Measurements from ENCODE around the gene FOXO1. TPM values are rescaled to one million over a fixed set of nuclear protein-coding genes. Genes with fewer than 3 reads are reported as not detected.

The FOXO1 gene
- total RNA-seq, 1 experiment from 2014 or later = 4.5 TPM

GRCh38 chr13:40600149-40600751 lies 66.2 kb downstream of the FOXO1 start:
- Histone ChIP-seq H3K27ac (no peak overlapping the region), H3K9me3 (replicated peaks) (no peaks in the 10 kb centered on the region)
- no peak for DNase-seq (ENCODE audit: low read depth in 1 of 2, low spot score in 2 of 2)

GRCh38 chr13:40599747-40600146 lies 66.7 kb downstream of the FOXO1 start:
- no peak for DNase-seq (ENCODE audit: low read depth in 1 of 2, low spot score in 2 of 2)
- H3K9me3 ChIP-seq (replicated peaks) = no peaks in the 10 kb centered on the region
- no peaks in the 10 kb centered on the region for H3K27me3 ChIP-seq (replicated peaks)
- H3K27ac ChIP-seq = no peak overlapping the region
- H3K4me3 ChIP-seq = no peak overlapping the region
- no peaks in the 10 kb centered on the region for H3K4me1 ChIP-seq (replicated peaks)
- H3K36me3 ChIP-seq = no peaks in the 10 kb centered on the region

More at GRCh38 chr13:40600149-40600751, 66.2 kb downstream of the FOXO1 start:
- Histone ChIP-seq H3K4me3 (no peak overlapping the region), H3K36me3 (no peaks in the 10 kb centered on the region), H3K27me3 (replicated peaks) (no peaks in the 10 kb centered on the region), H3K4me1 (replicated peaks) (no peaks in the 10 kb centered on the region)

GRCh38 chr13:40599124-40599523 lies 67.3 kb downstream of the FOXO1 start:
- H3K36me3 ChIP-seq = no peaks in the 10 kb centered on the region
- no peaks in the 10 kb centered on the region for H3K4me1 ChIP-seq (replicated peaks)
- no peak overlapping the region for H3K4me3 ChIP-seq
- DNase-seq (ENCODE audit: low read depth in 1 of 2, low spot score in 2 of 2) = no peak
- no peak overlapping the region for H3K27ac ChIP-seq
- H3K9me3 ChIP-seq (replicated peaks) = no peaks in the 10 kb centered on the region
- no peaks in the 10 kb centered on the region for H3K27me3 ChIP-seq (replicated peaks)

- Histone ChIP-seq H3K27ac (no peak overlapping the region), H3K9me3 (replicated peaks) (no peaks in the 10 kb centered on the region), H3K4me1 (replicated peaks) (no peaks in the 10 kb centered on the region), H3K27me3 (replicated peaks) (no peaks in the 10 kb centered on the region), H3K36me3 (no peaks in the 10 kb centered on the region), H3K4me3 (no peak overlapping the region)
- no peak for DNase-seq (ENCODE audit: low read depth in 1 of 2, low spot score in 2 of 2)
Observed at GRCh38 chr13:40598569-40598968, 67.9 kb downstream of the FOXO1 start.

GRCh38 chr13:40597735-40598365 lies 68.6 kb downstream of the FOXO1 start:
- Histone ChIP-seq H3K4me1 (replicated peaks) (no peaks in the 10 kb centered on the region), H3K9me3 (replicated peaks) (no peaks in the 10 kb centered on the region), H3K27ac (no peak overlapping the region), H3K27me3 (replicated peaks) (no peaks in the 10 kb centered on the region), H3K4me3 (no peak overlapping the region), H3K36me3 (no peaks in the 10 kb centered on the region)
- DNase-seq (ENCODE audit: low read depth in 1 of 2, low spot score in 2 of 2) = no peak

GRCh38 chr13:40596484-40596883 lies 70.0 kb downstream of the FOXO1 start:
- Histone ChIP-seq H3K27me3 (replicated peaks) (no peaks in the 10 kb centered on the region), H3K36me3 (no peaks in the 10 kb centered on the region), H3K27ac (no peak overlapping the region), H3K4me3 (no peak overlapping the region), H3K9me3 (replicated peaks) (no peaks in the 10 kb centered on the region), H3K4me1 (replicated peaks) (no peaks in the 10 kb centered on the region)
- no peak for DNase-seq (ENCODE audit: low read depth in 1 of 2, low spot score in 2 of 2)

- Histone ChIP-seq H3K4me3 (no peak overlapping the region), H3K9me3 (replicated peaks) (no peaks in the 10 kb centered on the region), H3K4me1 (replicated peaks) (no peaks in the 10 kb centered on the region), H3K36me3 (no peaks in the 10 kb centered on the region), H3K27me3 (replicated peaks) (no peaks in the 10 kb centered on the region), H3K27ac (no peak overlapping the region)
- DNase-seq (ENCODE audit: low read depth in 1 of 2, low spot score in 2 of 2) = no peak
Observed at GRCh38 chr13:40595693-40596092, 70.7 kb downstream of the FOXO1 start.

- Histone ChIP-seq H3K4me3 (no peak overlapping the region), H3K27ac (no peak overlapping the region), H3K4me1 (replicated peaks) (peaks cover 17% of the 10 kb centered on the region), H3K9me3 (replicated peaks) (no peaks in the 10 kb centered on the region), H3K27me3 (replicated peaks) (no peaks in the 10 kb centered on the region), H3K36me3 (no peaks in the 10 kb centered on the region)
- DNase-seq (ENCODE audit: low read depth in 1 of 2, low spot score in 2 of 2) = no peak
Observed at GRCh38 chr13:40592035-40592434, 74.4 kb downstream of the FOXO1 start.

- peaks cover 23% of the 10 kb centered on the region for H3K4me1 ChIP-seq (replicated peaks)
- no peak overlapping the region for H3K27ac ChIP-seq
- no peaks in the 10 kb centered on the region for H3K9me3 ChIP-seq (replicated peaks)
- H3K36me3 ChIP-seq = no peaks in the 10 kb centered on the region
- no peak overlapping the region for H3K4me3 ChIP-seq
- no peaks in the 10 kb centered on the region for H3K27me3 ChIP-seq (replicated peaks)
- no peak for DNase-seq (ENCODE audit: low read depth in 1 of 2, low spot score in 2 of 2)
Observed at GRCh38 chr13:40591091-40591490, 75.3 kb downstream of the FOXO1 start.

GRCh38 chr13:40590112-40590862 lies 76.2 kb downstream of the FOXO1 start:
- no peak for DNase-seq (ENCODE audit: low read depth in 1 of 2, low spot score in 2 of 2)
- peaks cover 29% of the 10 kb centered on the region for H3K4me1 ChIP-seq (replicated peaks)
- no peak overlapping the region for H3K27ac ChIP-seq
- H3K9me3 ChIP-seq (replicated peaks) = no peaks in the 10 kb centered on the region
- H3K4me3 ChIP-seq = no peak overlapping the region
- no peaks in the 10 kb centered on the region for H3K36me3 ChIP-seq
- H3K27me3 ChIP-seq (replicated peaks) = no peaks in the 10 kb centered on the region

GRCh38 chr13:40589285-40590109 lies 76.9 kb downstream of the FOXO1 start:
- no peaks in the 10 kb centered on the region for H3K36me3 ChIP-seq
- H3K27me3 ChIP-seq (replicated peaks) = no peaks in the 10 kb centered on the region
- DNase-seq (ENCODE audit: low read depth in 1 of 2, low spot score in 2 of 2) = peak; percentile 36 to 51
- H3K27ac ChIP-seq = peak overlapping the region; percentile 23; the same call in 1 of the 2 replicates
- no peak overlapping the region for H3K4me3 ChIP-seq
- peaks cover 29% of the 10 kb centered on the region for H3K4me1 ChIP-seq (replicated peaks)
- H3K9me3 ChIP-seq (replicated peaks) = no peaks in the 10 kb centered on the region

GRCh38 chr13:40588101-40588500 lies 78.3 kb downstream of the FOXO1 start:
- Histone ChIP-seq H3K36me3 (no peaks in the 10 kb centered on the region), H3K9me3 (replicated peaks) (no peaks in the 10 kb centered on the region), H3K27me3 (replicated peaks) (no peaks in the 10 kb centered on the region), H3K4me1 (replicated peaks) (peaks cover 29% of the 10 kb centered on the region), H3K4me3 (no peak overlapping the region), H3K27ac (no peak overlapping the region)
- DNase-seq (ENCODE audit: low read depth in 1 of 2, low spot score in 2 of 2) = no peak

GRCh38 chr13:40586886-40587565 lies 79.4 kb downstream of the FOXO1 start:
- no peak for DNase-seq (ENCODE audit: low read depth in 1 of 2, low spot score in 2 of 2)
- Histone ChIP-seq H3K4me3 (no peak overlapping the region), H3K36me3 (no peaks in the 10 kb centered on the region), H3K27me3 (replicated peaks) (no peaks in the 10 kb centered on the region), H3K4me1 (replicated peaks) (peaks cover 29% of the 10 kb centered on the region), H3K9me3 (replicated peaks) (no peaks in the 10 kb centered on the region), H3K27ac (no peak overlapping the region)

Measured in SJSA1 (cell line).